MCF 10A (cell line): ENCODE data around the gene ITFG1. TPM values are rescaled to one million over a fixed set of nuclear protein-coding genes. Genes with fewer than 3 reads are reported as not detected.
"Not testable (repeated sequence)": the region's sequence is repeated elsewhere in the genome, so short reads cannot be mapped to it uniquely, and the experiment has no call there.

Experiments used
- BruUV-seq: library from RNA; stranded (reverse); fragments of 400-500 nt; replicated peaks from 2 replicates; lab custom pipeline; 2021; lab: Mats Ljungman, UMichigan
- CTCF ChIA-PET: fragments of 300-600 bp; sonication (Branson Sonifier 250); formaldehyde crosslinking; extraction: SDS; loops from one replicate; lab custom pipeline; 2021; ENCODE audit warnings: antibody characterized with exemption, inconsistent platforms; lab: Yijun Ruan, JAX
- POLR2A ChIA-PET: fragments of 300-600, 350-650 bp; sonication (Branson Sonifier 250); formaldehyde crosslinking; extraction: SDS; loops from one replicate; lab custom pipeline; 2020; ENCODE audit warnings: antibody characterized with exemption, inconsistent platforms; lab: Yijun Ruan, JAX
- DNase-seq: peaks from one replicate; pipeline ENCODE4 v3.0.0-alpha.2; 2018; ENCODE audit not compliant: unreplicated experiment
- H3K27ac Mint-ChIP-seq: one replicate; pipeline ENCODE4 v1.8.0; 2022; ENCODE audit warnings: mild to moderate bottlenecking, low read depth, mixed read lengths; ENCODE audit not compliant: unreplicated experiment
- H3K27me3 Mint-ChIP-seq: one replicate; pipeline ENCODE4 v1.8.0; 2022; ENCODE audit warnings: mixed read lengths; ENCODE audit not compliant: insufficient read depth, unreplicated experiment
- H3K36me3 Mint-ChIP-seq: one replicate; pipeline ENCODE4 v1.8.0; 2022; ENCODE audit warnings: mild to moderate bottlenecking, moderate library complexity, mixed read lengths; ENCODE audit not compliant: insufficient read depth, unreplicated experiment
- H3K4me1 Mint-ChIP-seq: one replicate; pipeline ENCODE4 v1.8.0; 2022; ENCODE audit warnings: mixed read lengths; ENCODE audit not compliant: insufficient read depth, unreplicated experiment
- H3K4me3 Mint-ChIP-seq: one replicate; pipeline ENCODE4 v1.8.0; 2022; ENCODE audit warnings: mild to moderate bottlenecking, moderate library complexity, mixed read lengths; ENCODE audit not compliant: unreplicated experiment
- H3K9me3 Mint-ChIP-seq: one replicate; pipeline ENCODE4 v1.8.0; 2022; ENCODE audit warnings: mixed read lengths; ENCODE audit not compliant: unreplicated experiment
- CTCF ChIP-seq: fragments of 200-600 bp; IDR thresholded peaks from one replicate; pipeline ENCODE4 v1.8.0; 2022; ENCODE audit warnings: antibody characterized with exemption, mild to moderate bottlenecking; ENCODE audit not compliant: unreplicated experiment
- intact Hi-C: fragments of 100-400 bp; cut with micrococcal nuclease; formaldehyde crosslinking; loops from 2 replicates; pipeline ENCODE4 v1.14.1; 2022
- total RNA-seq: library from RNA; stranded (reverse); gene quantifications from 2 replicates; pipeline ENCODE4 v1.2.3, GENCODE V29; 2022

Gene ITFG1
- total RNA-seq, 1 experiment from 2014 or later = 35.4 TPM

- DNase-seq = no peak
- ChIA-PET POLR2A (interaction anchor here (10.8 kb wide), 1 partner anchor 14 kb away, joined by 90 read pairs; the partner anchor contains the start of genes ITFG1 and PHKB), CTCF (interaction anchor here (0.6 kb wide), 1 partner anchor 13 kb away, joined by 3 read pairs; no protein-coding TSS in a partner anchor)
- Mint-ChIP-seq H3K36me3 (peaks cover 15% of the 10 kb centered on the region), H3K27ac (no peak overlapping the region), H3K4me3 (no peak overlapping the region), H3K4me1 (peaks cover 20% of the 10 kb centered on the region), H3K9me3 (no peaks in the 10 kb centered on the region), H3K27me3 (no peaks in the 10 kb centered on the region)
- intact Hi-C loops = no loop called here
- TF ChIP-seq CTCF = no peak
- no TSS peak for BruUV-seq
These were observed 14.9 kb upstream of the ITFG1 start for GRCh38 chr16:47475786-47476185.

- Mint-ChIP-seq H3K4me1 (peaks cover 14% of the 10 kb centered on the region), H3K36me3 (peaks cover 11% of the 10 kb centered on the region), H3K27ac (no peak overlapping the region), H3K4me3 (no peak overlapping the region), H3K9me3 (no peaks in the 10 kb centered on the region), H3K27me3 (no peaks in the 10 kb centered on the region)
- CTCF ChIA-PET = no interaction called here
- intact Hi-C loops = no loop called here
- no TSS peak for BruUV-seq
- POLR2A ChIA-PET = interaction anchor here (1.6 to 10.8 kb wide), 2 partner anchors 12 to 333 kb away, joined by 3 to 90 read pairs; partner anchors contain the start of genes ITFG1 and PHKB
- TF ChIP-seq CTCF = no peak
- DNase-seq = no peak
These were observed 12.9 kb upstream of the ITFG1 start for GRCh38 chr16:47473792-47474191.

- H3K9me3 Mint-ChIP-seq, H3K27me3 Mint-ChIP-seq, BruUV-seq, H3K4me3 Mint-ChIP-seq, DNase-seq, intact Hi-C loops, H3K27ac Mint-ChIP-seq: not testable (repeated sequence)
- Mint-ChIP-seq H3K4me1 (peaks cover 19% of the 10 kb centered on the region), H3K36me3 (peaks cover 11% of the 10 kb centered on the region)
- POLR2A ChIA-PET = interaction anchor here (1.6 to 10.8 kb wide), 2 partner anchors 11 to 332 kb away, joined by 3 to 90 read pairs; partner anchors contain the start of genes ITFG1 and PHKB
- CTCF ChIA-PET = interaction anchor here (1.3 kb wide), 1 partner anchor 77 kb away, joined by 4 read pairs; no protein-coding TSS in a partner anchor
These were observed 12.1 kb upstream of the ITFG1 start for GRCh38 chr16:47473004-47473403.

- TF ChIP-seq CTCF = no peak
- intact Hi-C loops = no loop called here
- BruUV-seq = no TSS peak
- Mint-ChIP-seq H3K36me3 (peaks cover 8% of the 10 kb centered on the region), H3K4me3 (no peak overlapping the region), H3K4me1 (peaks cover 14% of the 10 kb centered on the region), H3K9me3 (no peaks in the 10 kb centered on the region), H3K27ac (no peak overlapping the region), H3K27me3 (no peaks in the 10 kb centered on the region)
- DNase-seq = no peak
- ChIA-PET POLR2A (no interaction called here), CTCF (no interaction called here)
These were observed 9.9 kb upstream of the ITFG1 start for GRCh38 chr16:47470810-47471209.
